Activated CD4-positive, alpha-beta T cell treated with anti-CD3 and anti-CD28 coated beads, Interleukin-2, amount 50 U/mL, for 16 hours (primary cell): ENCODE measurements around the gene APOLD1.
"Not testable (repeated sequence)": the region's sequence is repeated elsewhere in the genome, so short reads cannot be mapped to it uniquely, and the experiment has no call there.

Experiments
- DNase-seq: peaks from one replicate; pipeline ENCODE4 v3.0.0-alpha.2; 2020

APOLD1 gene, protein sequence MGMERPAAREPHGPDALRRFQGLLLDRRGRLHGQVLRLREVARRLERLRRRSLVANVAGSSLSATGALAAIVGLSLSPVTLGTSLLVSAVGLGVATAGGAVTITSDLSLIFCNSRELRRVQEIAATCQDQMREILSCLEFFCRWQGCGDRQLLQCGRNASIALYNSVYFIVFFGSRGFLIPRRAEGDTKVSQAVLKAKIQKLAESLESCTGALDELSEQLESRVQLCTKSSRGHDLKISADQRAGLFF

DNA sequence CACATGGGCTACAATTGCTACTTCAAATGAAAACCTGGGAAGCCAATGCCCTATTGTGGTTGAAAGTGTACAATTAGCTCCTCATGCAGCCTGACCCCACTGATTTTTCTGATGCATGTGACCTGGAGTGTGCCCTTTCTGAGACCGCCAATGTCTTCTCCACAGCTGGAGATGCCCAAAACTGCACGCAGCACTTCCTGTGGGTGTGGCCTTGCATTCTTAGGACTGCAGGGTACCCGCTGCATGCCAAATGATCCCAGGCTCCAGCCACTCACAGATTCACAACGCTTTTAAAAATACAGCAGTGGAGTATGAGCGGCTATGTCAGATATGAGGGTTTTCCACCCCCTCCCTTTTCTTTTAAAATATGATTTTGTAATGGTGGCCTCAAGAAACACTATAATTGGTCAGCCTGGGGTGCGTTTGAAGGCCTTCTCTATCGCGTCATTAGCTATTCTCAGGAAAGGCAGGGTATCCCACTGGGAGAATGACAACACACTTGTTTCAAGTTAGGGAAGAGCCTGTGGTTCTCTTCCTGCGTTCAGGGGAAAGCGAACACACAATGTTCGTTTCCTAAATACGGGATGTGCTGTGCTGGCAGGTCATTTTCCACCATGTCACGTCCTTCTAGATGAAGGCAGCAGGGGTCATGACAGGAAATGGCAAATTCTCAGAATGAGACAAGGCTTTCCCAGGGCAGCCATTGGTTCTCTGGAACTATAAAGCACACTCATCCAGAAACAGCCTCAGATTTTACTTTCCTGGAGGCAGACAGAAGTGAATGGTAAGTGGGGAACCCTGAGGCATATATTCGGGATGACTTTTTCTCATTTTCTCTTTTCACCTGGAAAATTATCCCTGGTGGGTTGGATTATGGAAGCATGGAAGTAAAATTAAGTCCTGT lies at the start of gene APOLD1:
Gene APOLD1, plus strand, starts transcription at position 749 of the 904 bp plus-strand sequence. Its CDS starts 33 bp downstream, at position 782.
- peak; percentile 54 for DNase-seq

DNA sequence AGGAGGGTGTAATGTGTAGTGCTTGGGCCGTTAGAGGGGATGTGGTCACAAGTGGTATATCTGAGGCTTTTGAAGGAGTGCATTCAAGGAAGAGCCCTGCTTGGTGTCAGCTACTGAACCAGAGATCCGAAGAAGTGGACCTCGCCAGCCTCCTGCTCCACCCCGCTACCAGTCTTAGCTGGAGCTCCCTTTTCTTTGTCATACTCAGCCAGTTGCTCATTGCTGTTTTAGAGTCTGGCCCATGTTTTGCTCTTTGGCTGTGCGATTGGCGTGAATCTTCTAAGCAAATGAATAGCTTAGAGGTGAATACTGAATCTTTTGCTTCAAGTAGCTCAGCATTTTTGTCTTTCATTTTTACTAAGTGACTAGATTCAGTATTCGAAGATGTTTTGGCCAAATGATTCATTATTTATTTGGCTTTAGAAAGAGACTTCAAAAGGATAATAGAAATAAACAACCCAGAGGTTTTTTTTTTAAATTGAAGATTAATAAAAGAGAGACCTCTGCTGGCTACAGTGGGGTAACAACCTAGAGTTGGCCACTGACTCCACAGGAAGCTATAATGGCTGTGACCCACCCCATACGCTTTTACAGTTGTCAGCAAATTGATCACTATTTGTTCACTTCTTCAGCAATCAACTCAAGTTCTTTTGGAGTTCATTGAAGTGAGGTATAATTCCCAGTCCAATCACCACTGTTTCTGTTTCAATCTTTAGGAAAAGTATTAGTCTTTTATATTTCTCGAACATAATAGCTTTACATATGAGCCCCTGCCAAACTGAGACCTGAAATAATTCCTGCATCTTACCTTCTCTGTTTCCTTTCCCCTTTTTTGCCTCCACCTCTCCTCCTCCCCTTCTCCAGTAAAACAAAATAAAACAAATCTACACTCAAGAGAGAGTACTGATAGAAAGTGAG lies 48.4 kb upstream of the APOLD1 start:
- peak; percentile 84 for DNase-seq

DNA sequence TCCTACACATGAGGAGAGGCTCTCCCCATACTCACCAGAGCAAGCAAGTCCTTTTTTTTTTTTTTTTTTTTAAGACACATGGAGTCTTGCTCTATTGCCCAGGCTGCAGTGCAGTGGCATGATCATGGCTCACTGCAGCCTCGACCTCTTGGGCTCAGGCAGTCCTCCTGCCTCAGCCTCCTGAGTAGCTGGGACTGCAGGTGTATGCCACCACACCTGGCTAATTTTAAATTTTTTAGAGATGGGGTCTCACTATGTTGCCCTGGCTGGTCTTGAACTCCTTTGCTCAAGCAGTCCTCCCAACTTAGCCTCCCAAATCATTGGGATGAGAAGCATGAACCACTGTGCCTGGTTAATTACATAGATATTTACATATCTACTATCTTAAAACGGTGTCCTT lies 47.3 kb upstream of the APOLD1 start:
- not testable (repeated sequence) for DNase-seq

DNA sequence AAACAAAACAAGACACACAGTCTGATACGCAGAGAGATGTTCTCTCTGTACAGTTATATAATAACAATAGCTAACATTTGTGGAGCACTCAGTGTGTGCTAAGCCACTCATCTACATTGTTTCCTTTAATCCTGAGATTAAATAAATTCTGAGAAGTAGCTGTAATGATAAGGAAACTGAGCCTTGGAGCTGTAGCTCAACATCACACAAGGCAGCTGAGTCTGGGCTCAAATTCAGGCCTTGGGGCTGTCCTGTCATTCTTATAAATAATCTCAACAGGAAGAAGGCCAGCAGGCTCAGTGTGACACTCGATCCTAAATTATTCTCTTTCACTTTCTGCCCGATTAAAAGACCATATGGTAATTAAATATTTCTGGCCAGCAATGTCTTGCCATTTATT lies 43.8 kb upstream of the APOLD1 start:
- no peak for DNase-seq

DNA sequence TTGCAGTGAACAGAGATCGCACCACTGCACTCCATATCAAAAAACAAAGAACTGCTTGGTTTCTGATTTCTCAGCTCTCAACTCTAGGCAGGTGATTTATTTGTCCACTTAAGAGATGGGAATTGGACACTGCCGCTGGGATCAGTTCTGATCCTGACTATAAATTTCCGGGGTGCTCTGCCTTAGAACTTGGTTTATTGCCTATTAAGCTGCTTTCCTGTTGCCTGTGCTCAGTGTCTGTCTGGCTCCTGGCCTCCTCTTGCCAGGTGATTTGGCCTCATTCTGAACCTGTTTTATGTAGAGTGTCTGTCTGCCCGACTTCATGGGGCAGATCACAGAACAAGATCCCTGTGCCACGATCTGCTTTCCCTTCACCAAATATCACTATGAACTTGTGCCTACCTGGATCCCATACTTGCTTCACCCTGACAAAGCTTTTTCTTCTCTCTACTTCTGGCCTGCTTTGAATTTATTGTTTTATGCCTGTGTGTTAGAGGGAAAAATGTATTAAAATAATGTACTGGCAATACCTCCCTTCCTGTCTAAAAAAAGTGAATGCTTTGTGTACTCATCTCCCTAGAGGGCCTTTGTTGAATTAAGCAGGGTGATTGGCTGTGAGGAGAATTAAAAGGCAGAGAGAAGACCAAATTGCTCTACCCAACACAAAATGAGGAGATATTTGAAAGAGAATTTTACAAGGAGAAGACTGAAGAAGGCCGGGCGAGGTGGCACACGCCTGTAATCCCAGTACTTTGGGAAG lies 40.7 kb upstream of the APOLD1 start:
- no peak for DNase-seq

DNA sequence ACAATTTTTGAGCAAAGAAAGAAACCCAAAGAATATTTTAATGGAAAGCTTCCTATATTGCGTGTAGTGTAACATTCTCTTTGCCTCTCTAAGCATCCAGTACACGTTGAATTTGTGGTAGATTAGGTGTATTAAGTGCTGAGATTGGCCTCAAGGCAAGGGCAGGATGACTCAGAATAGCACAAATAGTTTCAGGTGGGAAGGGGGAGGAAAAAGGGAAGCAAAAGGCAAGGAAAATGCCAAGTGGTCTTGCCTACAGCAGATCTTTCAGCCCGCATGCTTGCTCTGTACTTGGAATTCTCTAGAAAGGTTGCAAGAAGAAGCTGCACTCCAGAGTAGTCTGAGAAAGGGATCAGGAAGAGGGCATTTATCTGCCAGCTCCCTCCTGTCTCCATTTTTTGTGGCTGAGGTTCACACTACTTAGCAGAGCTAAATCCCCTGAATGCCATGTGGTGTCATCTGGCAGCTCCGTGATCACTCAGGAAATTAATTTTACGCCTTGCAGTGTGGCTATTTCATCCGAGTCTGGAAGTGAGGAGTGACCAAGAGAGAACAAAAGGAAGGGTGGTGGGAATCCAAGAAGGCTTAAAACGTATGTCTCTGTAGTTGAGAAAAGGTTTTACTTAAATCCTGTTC lies 39.8 kb upstream of the APOLD1 start:
- no peak for DNase-seq

DNA sequence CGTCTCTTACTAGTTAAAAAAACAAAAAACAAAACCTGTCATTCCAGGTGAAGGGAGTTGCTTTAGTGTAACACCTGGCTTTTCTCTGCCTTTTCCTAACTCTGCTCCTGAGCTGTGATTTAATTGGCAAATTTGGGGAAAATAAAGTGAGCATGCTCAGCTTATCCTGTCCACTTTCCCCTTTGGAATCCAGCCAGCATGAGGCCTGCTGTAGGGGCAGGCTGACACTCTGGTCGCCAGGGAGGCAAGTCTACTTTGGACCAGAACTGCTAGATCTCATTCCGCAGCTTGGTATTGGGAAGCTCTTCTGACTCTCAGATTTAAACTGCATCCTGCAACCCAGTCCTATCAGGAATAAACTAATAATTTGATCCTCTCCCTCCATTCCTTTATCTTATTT lies 38.2 kb upstream of the APOLD1 start:
- no peak for DNase-seq

DNA sequence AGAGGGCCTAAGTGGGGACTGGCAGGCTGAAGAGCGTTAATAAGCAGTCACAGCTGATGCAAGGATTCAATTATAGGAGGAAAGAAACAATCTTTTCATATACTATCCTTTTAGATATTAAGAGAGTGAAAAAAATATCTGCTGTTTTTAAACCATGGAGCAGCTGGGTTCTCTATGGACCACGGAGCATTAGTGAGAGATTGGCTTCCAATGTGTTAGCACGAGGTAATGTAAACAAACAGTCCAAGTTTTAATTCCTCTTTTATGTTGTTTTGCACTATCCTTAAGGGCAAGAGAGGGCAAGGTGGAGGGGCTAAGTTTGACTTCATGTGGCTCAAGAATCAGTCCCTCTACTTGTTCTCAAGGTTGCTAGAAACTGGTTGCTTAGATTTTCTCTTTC lies 37.4 kb upstream of the APOLD1 start:
- no peak for DNase-seq

DNA sequence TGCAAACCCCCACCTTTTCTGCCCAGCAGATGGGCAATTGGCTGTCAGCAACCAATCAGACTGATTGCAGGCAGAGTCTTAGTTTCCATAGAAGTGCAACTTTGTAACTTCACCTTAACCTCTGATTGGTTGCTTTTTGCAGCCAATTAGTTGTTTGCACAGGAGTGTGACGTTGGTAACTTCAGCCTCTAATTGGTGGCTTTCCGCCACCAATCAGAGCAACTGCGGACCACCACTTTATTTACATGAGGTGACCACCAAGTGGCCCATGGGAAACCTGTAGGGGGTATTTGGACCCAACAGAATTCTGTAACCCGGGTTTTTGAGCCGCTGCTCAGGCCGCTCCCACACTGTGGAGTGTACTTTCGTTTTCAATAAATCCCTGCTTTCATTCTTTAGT lies 36.0 kb upstream of the APOLD1 start:
- no peak for DNase-seq

DNA sequence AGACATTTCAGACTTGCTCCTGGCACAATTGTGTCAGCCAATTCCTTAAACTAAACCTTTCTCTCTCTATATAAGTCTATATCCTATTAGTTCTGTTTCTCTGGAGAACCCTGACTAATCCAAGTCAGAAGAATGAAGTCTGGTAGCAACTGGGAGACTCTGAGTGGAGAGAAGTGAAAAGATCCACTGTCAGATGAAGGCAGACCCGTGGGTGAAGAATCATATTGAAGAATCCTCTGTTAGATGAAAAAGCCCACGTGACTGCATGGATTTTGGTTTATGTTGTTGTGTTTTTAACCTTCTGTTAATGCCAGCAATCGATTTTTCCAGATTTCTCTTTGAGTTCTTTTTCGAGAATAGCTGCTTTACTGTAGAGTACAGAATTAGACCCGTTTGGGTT lies 29.5 kb upstream of the APOLD1 start:
- no peak for DNase-seq

DNA sequence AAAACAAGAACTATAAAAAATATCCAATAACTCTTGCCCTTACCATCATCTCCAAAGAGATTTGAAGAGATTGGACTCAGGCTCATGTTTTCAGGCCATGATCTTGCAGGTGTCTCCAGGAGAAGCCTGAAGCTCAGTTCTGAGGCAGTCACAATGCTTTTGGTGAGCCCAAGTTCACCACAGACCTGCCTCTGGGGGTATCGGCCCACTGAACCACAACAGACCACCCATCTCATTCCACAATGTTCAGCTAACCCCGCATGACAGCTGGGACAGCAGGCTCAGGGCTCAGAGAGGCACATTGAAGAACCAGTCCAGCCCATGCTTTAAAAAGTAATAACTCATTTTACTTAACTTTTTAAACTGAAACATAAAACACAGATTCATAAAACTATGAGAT lies 28.3 kb upstream of the APOLD1 start:
- DNase-seq = no peak

DNA sequence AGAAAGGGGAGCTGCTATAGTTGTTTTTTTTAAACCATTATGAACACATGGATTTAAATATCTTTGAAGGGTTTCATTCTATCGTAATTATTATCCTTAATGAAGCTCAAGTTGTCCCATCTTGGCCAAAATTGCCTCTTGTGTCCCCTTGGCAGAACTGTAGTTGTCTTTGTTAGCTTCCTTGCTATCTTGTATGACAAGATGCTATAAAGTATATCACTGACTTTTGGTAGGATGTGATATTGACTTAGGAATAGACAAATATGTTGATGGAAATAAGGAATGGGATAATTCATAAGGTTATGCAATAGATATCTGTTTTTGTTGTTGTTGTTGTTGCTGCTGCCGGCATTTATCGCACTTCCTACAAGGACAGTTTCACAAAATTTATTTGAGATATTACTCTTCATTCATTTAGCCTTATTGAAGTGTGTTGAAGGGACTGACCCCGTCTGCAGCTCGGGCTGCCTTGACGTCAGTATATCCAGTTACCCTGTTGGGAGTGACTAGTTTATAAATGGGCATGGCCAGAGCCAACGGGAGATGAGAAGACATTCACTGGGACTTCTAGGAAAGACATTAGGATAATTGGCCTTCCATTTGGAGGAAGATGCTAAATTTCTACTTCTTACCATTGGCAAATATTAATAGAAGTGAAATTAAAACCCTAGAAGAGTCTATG lies 26.1 kb upstream of the APOLD1 start:
- no peak for DNase-seq

DNA sequence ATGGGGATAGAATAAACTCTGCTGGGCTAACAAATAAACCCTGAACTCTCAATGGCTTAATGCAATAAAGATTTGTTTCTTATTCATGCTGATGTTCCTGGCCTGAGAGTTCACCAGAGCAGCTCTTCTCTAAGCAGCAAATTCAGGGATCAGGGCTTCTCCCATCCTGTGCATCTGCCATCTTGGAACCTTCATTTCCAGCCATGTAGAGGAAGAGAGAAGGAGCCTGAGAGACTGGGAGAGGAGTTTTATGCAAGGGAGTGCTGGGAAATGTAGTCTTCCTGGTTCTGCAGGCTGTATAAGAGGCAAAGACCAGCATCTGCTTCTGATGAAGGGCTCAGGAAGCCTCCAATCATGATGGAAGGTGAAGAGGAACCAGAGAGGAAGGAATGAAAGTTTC lies 20.6 kb upstream of the APOLD1 start:
- DNase-seq = no peak

DNA sequence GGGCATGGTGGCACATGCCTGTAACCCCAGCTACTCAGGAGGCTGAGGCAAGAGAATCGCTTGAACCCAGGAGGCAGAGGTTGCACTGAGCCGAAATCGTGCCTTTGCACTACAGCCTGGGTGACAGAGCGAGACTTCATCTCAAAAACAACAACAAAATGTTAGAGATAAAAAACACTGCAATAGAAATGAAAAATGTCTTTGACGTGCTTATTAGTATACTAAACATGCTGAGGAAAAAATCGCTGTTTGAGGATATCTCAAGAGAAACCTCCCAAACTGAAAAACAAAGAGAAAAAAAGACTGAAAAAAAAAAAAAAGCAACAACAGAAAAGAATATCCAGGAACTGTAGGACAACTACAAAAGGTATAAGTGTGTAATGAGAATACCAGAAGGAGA lies 15.2 kb upstream of the APOLD1 start:
- no peak for DNase-seq

DNA sequence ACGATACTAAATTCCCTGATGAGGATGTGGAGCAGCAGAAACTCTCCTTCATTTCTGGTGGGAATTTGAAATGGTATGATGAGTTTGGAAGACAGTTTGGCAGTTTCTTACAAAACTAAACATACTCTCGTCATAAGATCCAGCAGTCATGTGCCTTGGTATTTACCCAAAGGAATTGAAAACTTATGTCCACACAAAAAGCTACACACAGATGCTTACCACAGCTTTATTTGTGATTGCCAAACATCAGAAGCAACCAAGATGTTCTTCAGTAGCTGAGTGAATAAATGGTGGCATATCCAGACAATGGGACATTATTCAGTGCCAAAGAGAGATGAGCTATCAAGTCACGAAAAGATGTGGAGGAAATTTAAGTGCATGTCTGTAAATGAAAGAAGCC lies 10.7 kb upstream of the APOLD1 start:
- DNase-seq = no peak

DNA sequence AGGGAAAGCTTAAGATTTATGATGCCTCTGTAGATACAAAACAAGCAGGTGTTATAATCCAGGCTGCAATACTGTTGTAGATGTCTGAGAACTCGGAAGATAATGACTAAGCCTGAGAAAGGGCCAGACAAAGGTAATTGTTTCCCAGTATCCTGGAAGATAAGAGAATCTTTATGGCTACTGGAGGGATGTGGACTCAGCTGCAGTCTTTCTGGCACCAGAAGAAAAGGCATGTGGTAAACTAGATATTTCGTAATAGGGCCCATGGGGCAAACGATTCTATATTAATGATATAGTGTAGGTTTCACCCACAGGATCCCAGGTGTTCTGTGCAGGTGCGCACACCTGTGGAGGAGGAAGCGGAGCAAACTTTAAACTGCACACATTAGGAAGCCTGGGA lies 9.2 kb upstream of the APOLD1 start:
- no peak for DNase-seq

DNA sequence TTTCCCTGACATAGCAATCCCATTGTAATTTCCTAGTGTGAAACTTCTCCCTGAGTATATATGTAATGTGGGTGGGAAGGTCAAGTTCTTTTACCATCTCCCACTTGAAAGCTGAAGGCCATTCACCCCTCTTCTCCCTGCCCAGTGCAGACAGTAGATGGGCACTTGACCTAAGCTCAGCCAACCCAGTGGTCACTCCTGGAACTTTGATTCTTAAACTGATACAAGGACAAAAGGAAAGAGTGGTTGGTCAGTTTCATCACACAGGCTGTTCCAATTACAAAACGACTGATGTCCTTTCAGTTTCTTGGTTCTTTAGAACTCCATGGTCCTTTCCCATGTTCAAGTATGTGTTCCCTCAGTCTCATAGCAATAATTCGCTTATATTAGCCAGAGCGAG lies 8.4 kb upstream of the APOLD1 start:
- DNase-seq = no peak

DNA sequence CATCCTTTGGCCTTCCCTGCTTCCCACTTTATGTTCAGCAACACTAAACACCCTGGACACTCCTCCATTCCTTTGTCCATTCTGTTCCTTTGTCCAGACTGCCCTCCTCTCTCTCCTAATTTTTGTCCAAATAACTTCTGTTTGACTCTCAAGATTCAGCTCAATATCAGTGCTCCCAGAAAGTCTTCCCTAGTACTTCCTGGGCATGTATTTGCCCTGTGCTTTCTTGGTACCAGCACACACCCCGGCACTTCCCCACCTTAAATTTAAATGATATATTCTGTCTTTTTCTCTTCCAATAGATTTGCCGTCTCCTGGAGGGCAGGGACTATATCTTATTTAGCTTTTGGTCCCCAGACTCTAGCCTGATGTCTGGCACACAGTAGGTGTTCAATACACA lies 6.5 kb upstream of the APOLD1 start:
- no peak for DNase-seq

DNA sequence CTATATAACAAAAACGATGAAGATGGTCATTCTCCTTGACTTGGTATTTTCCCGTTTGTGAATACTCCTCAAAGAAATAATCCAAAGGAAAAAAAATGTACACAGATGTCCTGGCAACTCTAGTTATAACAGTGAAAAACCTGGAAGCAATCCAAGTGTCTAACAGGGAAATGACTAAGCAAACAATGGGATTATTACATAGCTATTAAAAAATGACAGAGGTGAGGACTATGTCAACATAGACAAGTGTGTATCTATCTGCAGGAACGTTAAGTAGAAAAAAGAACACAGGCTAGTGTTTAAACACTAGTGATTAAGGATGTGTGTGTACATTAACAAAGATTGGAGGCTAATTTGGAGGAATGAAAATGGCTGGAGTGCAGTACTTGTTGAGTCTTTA lies 5.9 kb upstream of the APOLD1 start:
- no peak for DNase-seq

DNA sequence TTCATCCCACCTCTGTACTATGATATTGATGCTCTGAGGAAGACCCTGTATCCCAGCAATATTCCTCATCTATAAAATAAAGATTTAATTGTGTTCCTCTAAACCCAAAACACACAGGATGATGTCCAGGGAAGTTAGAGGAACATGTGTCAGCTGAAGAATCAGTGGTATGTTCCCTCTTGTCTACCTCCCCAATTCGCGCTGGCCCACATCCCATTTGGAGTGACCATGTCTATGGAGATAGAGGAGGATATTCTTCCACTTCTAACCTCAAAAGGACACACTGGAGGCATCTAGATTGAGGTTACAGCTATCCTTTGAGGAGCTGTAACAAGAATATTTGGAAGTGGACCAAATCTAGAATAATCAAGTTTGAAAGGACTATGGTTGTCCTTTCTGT lies 1.3 kb upstream of the APOLD1 start:
- DNase-seq = no peak

DNA sequence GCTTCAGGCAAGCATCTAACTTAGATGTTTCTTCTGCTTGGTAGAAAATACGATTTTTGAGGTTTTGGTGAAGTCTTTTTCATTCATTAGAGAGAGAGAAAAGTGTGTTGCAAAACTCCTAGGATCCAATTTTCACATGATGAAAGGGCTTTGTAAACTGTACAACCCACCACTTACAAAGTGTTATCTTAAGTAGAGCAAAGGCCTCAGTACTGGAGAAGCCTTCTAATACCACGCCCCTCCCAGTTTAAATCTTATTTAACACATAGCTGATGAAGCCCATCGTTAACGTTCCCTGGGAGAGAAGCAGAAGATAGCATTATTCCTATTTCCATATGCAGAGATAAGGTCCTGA lies 869 bp downstream of the APOLD1 start:
- no peak for DNase-seq
